ENCODE measurements around the gene UGDH. TPM values are rescaled to one million over a fixed set of nuclear protein-coding genes. Genes with fewer than 3 reads are reported as not detected.
"Not testable (repeated sequence)": the region's sequence is repeated elsewhere in the genome, so short reads cannot be mapped to it uniquely, and the experiment has no call there.

The UGDH gene
- total RNA-seq, 1 experiment from 2014 or later, result 104 TPM

DNA sequence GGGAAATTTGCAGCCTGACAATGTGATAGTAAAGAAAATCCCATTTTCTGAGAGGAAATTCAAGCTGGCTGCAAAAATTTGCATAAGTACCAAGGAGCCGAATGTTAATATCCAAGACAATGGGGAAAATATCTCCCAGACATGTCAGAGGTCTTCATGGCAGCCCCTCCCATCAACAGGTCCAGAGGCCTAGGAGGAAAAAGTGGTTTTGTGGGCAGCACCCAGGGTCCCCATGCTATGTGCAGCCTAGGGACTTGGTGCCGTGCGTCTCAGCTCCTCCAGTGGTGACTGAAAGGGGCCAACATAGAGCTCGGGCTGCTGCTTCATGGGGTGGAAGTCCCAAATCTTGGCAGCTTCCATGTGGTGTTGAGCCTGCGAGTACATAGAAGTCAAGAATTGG is 6.3 kb upstream of the UGDH start:
- H3K9me3 ChIP-seq (ENCODE audit: control insufficient read depth, low read depth, low read length), result peaks cover 29% of the 10 kb centered on the region
- H3T11ph ChIP-seq (ENCODE audit: low read length), result no peak overlapping the region
- peaks cover 3% of the 10 kb centered on the region for H3K79me1 ChIP-seq (ENCODE audit: insufficient read depth, low read depth, low read length, poor library complexity, severe bottlenecking)
- H3K9ac ChIP-seq (ENCODE audit: extremely low read depth, insufficient read length, low read length), result no peak overlapping the region
- H2BK20ac ChIP-seq (ENCODE audit: low read depth, low read length, poor library complexity, severe bottlenecking), result no peak overlapping the region
- TF ChIP-seq, protein P1, sequence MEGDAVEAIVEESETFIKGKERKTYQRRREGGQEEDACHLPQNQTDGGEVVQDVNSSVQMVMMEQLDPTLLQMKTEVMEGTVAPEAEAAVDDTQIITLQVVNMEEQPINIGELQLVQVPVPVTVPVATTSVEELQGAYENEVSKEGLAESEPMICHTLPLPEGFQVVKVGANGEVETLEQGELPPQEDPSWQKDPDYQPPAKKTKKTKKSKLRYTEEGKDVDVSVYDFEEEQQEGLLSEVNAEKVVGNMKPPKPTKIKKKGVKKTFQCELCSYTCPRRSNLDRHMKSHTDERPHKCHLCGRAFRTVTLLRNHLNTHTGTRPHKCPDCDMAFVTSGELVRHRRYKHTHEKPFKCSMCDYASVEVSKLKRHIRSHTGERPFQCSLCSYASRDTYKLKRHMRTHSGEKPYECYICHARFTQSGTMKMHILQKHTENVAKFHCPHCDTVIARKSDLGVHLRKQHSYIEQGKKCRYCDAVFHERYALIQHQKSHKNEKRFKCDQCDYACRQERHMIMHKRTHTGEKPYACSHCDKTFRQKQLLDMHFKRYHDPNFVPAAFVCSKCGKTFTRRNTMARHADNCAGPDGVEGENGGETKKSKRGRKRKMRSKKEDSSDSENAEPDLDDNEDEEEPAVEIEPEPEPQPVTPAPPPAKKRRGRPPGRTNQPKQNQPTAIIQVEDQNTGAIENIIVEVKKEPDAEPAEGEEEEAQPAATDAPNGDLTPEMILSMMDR (conservative IDR thresholded peaks at IDR 0.05), result no peak
- no peak overlapping the region for H2BK12ac ChIP-seq (ENCODE audit: insufficient read length, low read depth, low read length)
- Mint-ChIP-seq H3K27me3 (ENCODE audit: low read depth) (no peaks in the 10 kb centered on the region; the same call in 1 of the 2 replicates), H3K9me3 (peaks cover 51 to 53% of the 10 kb centered on the region in 2 experiments), H3K27ac (no peak overlapping the region; a peak in 1 of 7 replicates), H3K36me3 (ENCODE audit: insufficient read depth in 1 of 3, low read depth in 3 of 3) (peaks cover 64 to 81% (median 65%) of the 10 kb centered on the region in 3 experiments), H3K4me1 (peaks cover under 1 to 1% of the 10 kb centered on the region in 2 experiments; a peak in 1 of 4 replicates), H3K4me3 (no peak overlapping the region)
- H4K8ac ChIP-seq (replicated peaks; ENCODE audit: insufficient read length, low read depth, low read length), result no peak overlapping the region
- H4K91ac ChIP-seq (ENCODE audit: insufficient read length, low read depth, low read length), result no peak overlapping the region
- peaks cover 1% of the 10 kb centered on the region for H3K23me2 ChIP-seq (ENCODE audit: insufficient read length, low read depth, low read length, poor library complexity, severe bottlenecking)
- H3K23ac ChIP-seq (ENCODE audit: insufficient read length, low read depth, low read length), result no peak overlapping the region
- no peak overlapping the region for H4K5ac ChIP-seq (ENCODE audit: insufficient read length, low read depth, low read length)
- no peak overlapping the region for H2BK15ac ChIP-seq (ENCODE audit: low read depth, low read length)
- no peaks in the 10 kb centered on the region for H4K20me1 ChIP-seq (ENCODE audit: control insufficient read depth, insufficient read depth, insufficient read length)
- H3K14ac ChIP-seq (ENCODE audit: insufficient read depth, low read length), result no peak overlapping the region
- H3K79me2 ChIP-seq (ENCODE audit: insufficient read depth, low read length), result no peaks in the 10 kb centered on the region; the same call in 1 of the 2 replicates
- no peak overlapping the region for H2BK5ac ChIP-seq (ENCODE audit: insufficient read length, low read length)
- H2BK120ac ChIP-seq (ENCODE audit: low read depth, low read length, poor library complexity, severe bottlenecking), result no peak overlapping the region
- H3K56ac ChIP-seq (ENCODE audit: insufficient read length, low read depth, low read length), result no peak overlapping the region
- no CpG with 5 or more reads among the region's 5 CpGs for WGBS (ENCODE audit: extremely low coverage, insufficient read length, low lambda C conversion rate)
- DNase-seq, result no peak
- H3K4me2 ChIP-seq (ENCODE audit: insufficient read depth, insufficient read length, low read length), result no peak overlapping the region
- no peaks in the 10 kb centered on the region for H3K4me1 ChIP-seq (ENCODE audit: insufficient read depth, low read length)
- H3K4ac ChIP-seq (ENCODE audit: low read depth, low read length), result no peak overlapping the region
- no peak overlapping the region for H3K18ac ChIP-seq (ENCODE audit: insufficient read length, low read depth, low read length)
- H3K27ac ChIP-seq (ENCODE audit: insufficient read length, low read depth, low read length), result no peak overlapping the region
- no peak overlapping the region for H2AFZ ChIP-seq (ENCODE audit: low read length)
- no peak overlapping the region for H2AK5ac ChIP-seq (ENCODE audit: insufficient read length, low read length)
- H3K27me3 ChIP-seq (ENCODE audit: insufficient read depth, low read length), result no peaks in the 10 kb centered on the region

DNA sequence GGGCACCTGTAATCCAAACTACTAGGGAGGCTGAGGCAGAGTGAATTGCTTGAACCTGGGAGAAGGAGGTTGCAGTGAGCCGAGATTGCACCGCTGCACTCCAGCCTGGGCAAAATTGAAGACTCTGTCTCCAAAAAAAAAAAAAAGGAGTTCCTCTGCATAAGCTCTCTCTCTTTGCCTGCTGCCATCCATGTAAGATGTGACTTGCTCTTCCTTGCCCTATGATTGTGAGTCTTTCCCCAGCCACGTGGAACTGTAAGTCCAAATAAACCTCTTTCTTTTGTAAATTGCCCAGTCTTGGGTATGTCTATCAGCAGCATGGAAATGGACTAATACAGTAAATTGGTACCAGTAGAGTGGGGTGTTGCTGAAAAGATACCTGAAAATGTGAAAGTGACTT is 5.0 kb upstream of the UGDH start:
- WGBS (ENCODE audit: extremely low coverage, insufficient read length, low lambda C conversion rate), result no CpG with 5 or more reads among the region's 3 CpGs

More for the DNA sequence above, 5.0 kb upstream of the UGDH start:
- H2AK5ac ChIP-seq (ENCODE audit: insufficient read length, low read length); H3K9ac ChIP-seq (ENCODE audit: extremely low read depth, insufficient read length, low read length); H3K4ac ChIP-seq (ENCODE audit: low read depth, low read length); H3K79me1 ChIP-seq (ENCODE audit: insufficient read depth, low read depth, low read length, poor library complexity, severe bottlenecking); H3K27me3 ChIP-seq (ENCODE audit: insufficient read depth, low read length); H3K56ac ChIP-seq (ENCODE audit: insufficient read length, low read depth, low read length); H3T11ph ChIP-seq (ENCODE audit: low read length); H2AFZ ChIP-seq (ENCODE audit: low read length); H4K8ac ChIP-seq (replicated peaks; ENCODE audit: insufficient read length, low read depth, low read length); H3K14ac ChIP-seq (ENCODE audit: insufficient read depth, low read length); H2BK20ac ChIP-seq (ENCODE audit: low read depth, low read length, poor library complexity, severe bottlenecking); H4K91ac ChIP-seq (ENCODE audit: insufficient read length, low read depth, low read length); H2BK15ac ChIP-seq (ENCODE audit: low read depth, low read length); H3K27ac Mint-ChIP-seq; DNase-seq; H3K4me1 ChIP-seq (ENCODE audit: insufficient read depth, low read length); H4K20me1 ChIP-seq (ENCODE audit: control insufficient read depth, insufficient read depth, insufficient read length); H2BK12ac ChIP-seq (ENCODE audit: insufficient read length, low read depth, low read length); H4K5ac ChIP-seq (ENCODE audit: insufficient read length, low read depth, low read length); H3K4me3 Mint-ChIP-seq; H3K4me1 Mint-ChIP-seq; H2BK120ac ChIP-seq (ENCODE audit: low read depth, low read length, poor library complexity, severe bottlenecking); H3K27me3 Mint-ChIP-seq (ENCODE audit: low read depth); H3K18ac ChIP-seq (ENCODE audit: insufficient read length, low read depth, low read length); H3K4me2 ChIP-seq (ENCODE audit: insufficient read depth, insufficient read length, low read length); H3K27ac ChIP-seq (ENCODE audit: insufficient read length, low read depth, low read length); H3K23me2 ChIP-seq (ENCODE audit: insufficient read length, low read depth, low read length, poor library complexity, severe bottlenecking); H2BK5ac ChIP-seq (ENCODE audit: insufficient read length, low read length); H3K79me2 ChIP-seq (ENCODE audit: insufficient read depth, low read length); H3K23ac ChIP-seq (ENCODE audit: insufficient read length, low read depth, low read length): not testable (repeated sequence)
- peaks cover 51 to 53% of the 10 kb centered on the region in 2 experiments for H3K9me3 Mint-ChIP-seq
- H3K9me3 ChIP-seq (ENCODE audit: control insufficient read depth, low read depth, low read length), result peaks cover 29% of the 10 kb centered on the region
- H3K36me3 Mint-ChIP-seq (ENCODE audit: insufficient read depth in 1 of 3, low read depth in 3 of 3), result peaks cover 66 to 81% (median 67%) of the 10 kb centered on the region in 3 experiments
